ENCODE data around the gene SELENOK. TPM values are rescaled to one million over a fixed set of nuclear protein-coding genes. Genes with fewer than 3 reads are reported as not detected.
A peak's percentile ranks its signal among the peaks of the same experiment; 100 is the strongest.

The SELENOK gene
- total RNA-seq, 1 donor from 2014 or later: 18.7 TPM

- DNase-seq (ENCODE audit: low spot score in 2 of 2): no peak
- intact Hi-C loops (cut with DNase I): loop anchor here (10.0 kb wide), 1 partner anchor 1180 kb away; the partner anchor contains the start of genes GLT8D1 and SPCS1
- no peak overlapping the region for H3K27ac ChIP-seq
- no peaks in the 10 kb centered on the region for H3K27me3 ChIP-seq
- H3K4me3 ChIP-seq: no peak overlapping the region
- TF ChIP-seq CTCF (IDR thresholded peaks at IDR 0.05): no peak
- H3K4me1 ChIP-seq: peaks cover 6 to 8% of the 10 kb centered on the region in 2 donors
- peaks cover 17 to 27% of the 10 kb centered on the region in 2 donors for H3K36me3 ChIP-seq
- H3K9me3 ChIP-seq: no peaks in the 10 kb centered on the region
Observed at GRCh38 chr3:53884623-53885022, 7.0 kb downstream of the SELENOK start.

DNA sequence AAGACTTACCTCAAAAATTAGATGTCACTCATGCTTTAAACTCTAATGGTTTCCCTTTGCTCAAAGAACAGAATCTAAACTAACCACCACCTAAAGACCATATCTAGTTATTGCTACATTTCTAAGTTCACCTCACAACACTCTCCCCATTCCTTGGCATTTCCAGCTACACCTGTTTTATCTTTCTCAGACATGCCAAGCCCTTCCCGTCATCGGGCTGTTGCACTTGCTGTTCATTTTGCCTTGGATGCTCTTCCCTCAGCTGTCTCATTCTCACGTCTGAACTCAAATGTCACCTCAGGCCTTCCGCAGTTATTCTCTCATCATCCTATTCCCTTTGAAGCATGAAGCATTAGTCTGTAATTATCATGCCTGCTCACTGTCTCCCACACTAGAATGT lies 8.7 kb downstream of the SELENOK start:
- TF ChIP-seq CTCF (IDR thresholded peaks at IDR 0.05): no peak
- Histone ChIP-seq H3K9me3 (no peaks in the 10 kb centered on the region), H3K36me3 (peaks cover 24 to 42% of the 10 kb centered on the region in 2 donors), H3K27me3 (no peaks in the 10 kb centered on the region), H3K4me1 (peaks cover 6 to 8% of the 10 kb centered on the region in 2 donors), H3K27ac (no peak overlapping the region), H3K4me3 (no peak overlapping the region)
- intact Hi-C loops (cut with DNase I): loop anchor here (10.0 kb wide), 1 partner anchor 1178 kb away; the partner anchor contains the start of genes GLT8D1 and SPCS1
- DNase-seq (ENCODE audit: low spot score in 2 of 2): no peak

GRCh38 chr3:53881691-53882593 lies 9.7 kb downstream of the SELENOK start, which contains the start of gene ACTR8:
Gene ACTR8 (minus strand): TSS chr3:53882152. CDS start chr3:53882101, 51 bp downstream.
- H3K36me3 ChIP-seq: peaks cover 34 to 51% of the 10 kb centered on the region in 2 donors
- TF ChIP-seq CTCF (IDR thresholded peaks at IDR 0.05): peak; percentile 13 to 36 (median 21)
- peak within 1 kb of the TSS; percentile 76 to 85 for H3K27ac ChIP-seq
- H3K4me1 ChIP-seq: peaks cover 6 to 8% of the 10 kb centered on the region in 2 donors
- no peaks in the 10 kb centered on the region for H3K9me3 ChIP-seq
- intact Hi-C loops (cut with DNase I): loop anchor here (1.0 to 10.0 kb wide), 2 partner anchors 9 to 1177 kb away; partner anchors contain the start of genes GLT8D1, SELENOK and SPCS1
- peak; percentile 42 to 90 for DNase-seq (ENCODE audit: low spot score in 2 of 2)
- peak within 1 kb of the TSS; percentile 73 to 90 for H3K4me3 ChIP-seq
- no peaks in the 10 kb centered on the region for H3K27me3 ChIP-seq

DNA sequence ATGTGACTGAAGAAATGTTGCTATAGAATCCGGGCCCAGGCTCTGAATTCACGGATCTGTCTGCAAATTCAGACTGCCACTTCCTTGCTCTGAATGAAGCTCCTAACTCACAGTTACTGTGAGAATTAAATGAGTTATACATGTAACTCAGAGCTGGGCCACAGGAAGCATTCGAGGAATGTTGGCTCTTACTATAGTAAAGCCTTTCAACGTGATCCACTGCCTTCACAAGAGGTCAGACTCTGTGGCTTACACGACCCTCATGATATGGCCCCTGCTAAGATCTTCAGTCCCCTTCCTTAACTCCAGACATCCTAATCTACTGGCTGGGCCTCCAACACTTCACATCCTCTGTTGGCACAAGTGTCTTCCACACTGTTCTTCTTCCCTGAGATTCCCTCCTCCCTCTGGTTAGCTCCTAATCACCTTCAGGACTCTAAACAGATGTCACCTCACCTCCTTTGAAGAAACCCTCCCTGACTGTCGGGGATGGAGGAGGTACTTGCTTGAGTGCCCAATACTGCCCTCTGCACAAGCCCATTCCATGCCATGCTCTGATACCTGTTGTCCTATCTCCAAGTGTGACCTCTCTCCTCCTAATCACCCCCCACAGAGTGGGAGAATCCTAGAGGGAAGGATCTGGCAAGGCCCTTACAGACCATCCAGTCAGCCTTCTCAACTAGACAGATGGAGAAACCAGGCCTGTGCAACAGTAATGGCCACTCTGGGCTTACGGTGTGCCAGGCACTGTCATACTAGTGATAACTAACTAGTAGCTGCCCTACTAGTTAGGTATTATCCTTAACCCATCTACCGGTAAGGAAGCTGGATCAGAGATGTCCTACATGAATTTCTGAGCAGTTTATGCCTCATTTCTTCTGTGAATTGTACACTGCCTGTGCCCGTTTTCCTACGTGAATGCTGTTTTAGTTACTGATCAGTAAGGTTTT lies 11.0 kb downstream of the SELENOK start:
- Histone ChIP-seq H3K4me1 (peaks cover 6 to 8% of the 10 kb centered on the region in 2 donors), H3K4me3 (peak overlapping the region; percentile 73 to 90), H3K9me3 (no peaks in the 10 kb centered on the region), H3K27me3 (no peaks in the 10 kb centered on the region), H3K36me3 (peaks cover 47 to 56% of the 10 kb centered on the region in 2 donors), H3K27ac (no peak overlapping the region)
- intact Hi-C loops (cut with DNase I): loop anchor here (10.0 kb wide), 1 partner anchor 1176 kb away; the partner anchor contains the start of genes GLT8D1 and SPCS1
- no peak for DNase-seq (ENCODE audit: low spot score in 2 of 2)
- no peak for TF ChIP-seq CTCF (IDR thresholded peaks at IDR 0.05)
